Body of pancreas (tissue), 4 donors: Measurements from ENCODE around the gene CXorf66.
"Not testable (repeated sequence)": the region's sequence is repeated elsewhere in the genome, so short reads cannot be mapped to it uniquely, and the experiment has no call there.

Source experiments
- CTCF ChIP-seq, 7 experiments: fragments of 450-650 bp in 4 of 7; fragments of 200-600 bp in 3 of 7; sonication (generic) in 3 of 7; IDR thresholded peaks; one replicate each; pipeline ENCODE4 v1.5.1; 2016 to 2019; ENCODE audit warnings: antibody characterized with exemption in 7 of 7
- POLR2A ChIP-seq, 3 donors: fragments of 450-650 bp; IDR thresholded peaks; one replicate each; pipeline ENCODE4 v1.6.1; 2016; ENCODE audit warnings: antibody characterized with exemption in 3 of 3, mild to moderate bottlenecking in 2 of 3

DNA sequence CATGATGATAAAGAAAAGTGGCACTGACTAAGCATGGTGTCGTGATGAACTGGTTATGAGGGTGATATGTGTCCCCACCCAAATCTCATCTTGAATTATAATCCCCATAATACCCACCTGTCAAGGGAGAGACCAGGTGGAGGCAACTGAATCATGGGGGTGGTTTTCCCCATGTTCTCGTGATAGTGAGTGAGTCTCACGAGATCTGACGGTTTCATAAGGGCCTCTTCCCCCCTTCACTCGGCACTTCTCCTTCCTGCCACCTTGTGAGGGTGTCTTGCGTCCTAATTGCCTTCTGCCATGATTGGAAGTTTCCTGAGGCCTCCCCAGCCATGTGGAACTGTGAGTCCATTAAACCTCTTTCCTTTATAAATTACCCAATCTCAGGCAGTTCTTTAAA lies 44.2 kb downstream of the CXorf66 start:
- not testable (repeated sequence) for TF ChIP-seq CTCF, POLR2A (IDR thresholded peaks at IDR 0.05)
